Peyer's patch (tissue), 4 donors: ENCODE data around the gene NOL8. TPM values are rescaled to one million over a fixed set of nuclear protein-coding genes. Genes with fewer than 3 reads are reported as not detected.
A peak's percentile ranks its signal among the peaks of the same experiment; 100 is the strongest.

ENCODE experiments used
- DNase-seq, 3 donors: peaks; one replicate each; pipeline ENCODE4 v3.0.0-alpha.2; 2017 to 2019
- H3K27ac ChIP-seq, 4 donors: fragments of 200-600 bp; sonication (generic); one replicate each; pipeline ENCODE4 v1.5.1; 2016 to 2019
- H3K27me3 ChIP-seq, 2 donors: fragments of 200-600 bp; sonication (generic); one replicate each; pipeline ENCODE4 v1.5.1; 2019
- H3K36me3 ChIP-seq, 3 donors: fragments of 200-600 bp; sonication (generic); one replicate each; pipeline ENCODE4 v1.5.1; 2016 to 2019
- H3K4me1 ChIP-seq, 4 donors: fragments of 200-600 bp; sonication (generic); one replicate each; pipeline ENCODE4 v1.5.1; 2016 to 2019
- H3K4me3 ChIP-seq, 4 donors: fragments of 200-600 bp; sonication (generic); 1 replicate in 3 of 4; 2 replicates in 1 of 4; pipeline ENCODE4 v1.5.1; 2016 to 2019; ENCODE audit warnings: mild to moderate bottlenecking in 1 of 4
- H3K9me3 ChIP-seq, 4 donors: fragments of 200-600 bp; sonication (generic); one replicate each; pipeline ENCODE4 v1.5.1; 2016 to 2019; ENCODE audit warnings: mild to moderate bottlenecking in 1 of 4
- CTCF ChIP-seq, 6 experiments: fragments of 450-650 bp in 4 of 6; fragments of 200-600 bp in 2 of 6; sonication (generic) in 1 of 6; IDR thresholded peaks; one replicate each; pipeline ENCODE4 v1.5.1; 2017 to 2019; ENCODE audit warnings: antibody characterized with exemption in 6 of 6, mild to moderate bottlenecking in 3 of 6, moderate library complexity in 1 of 6
- POLR2A ChIP-seq, 2 donors: fragments of 450-650 bp; IDR thresholded peaks; one replicate each; pipeline ENCODE4 v1.5.1; 2017; ENCODE audit warnings: antibody characterized with exemption in 2 of 2, mild to moderate bottlenecking in 2 of 2, moderate library complexity in 2 of 2
- total RNA-seq, 4 donors: library from RNA; depleted of rRNA; stranded (reverse); fragments of >200 nt; gene quantifications; one replicate each; pipeline ENCODE4 v1.1.0, GENCODE V29; 2016

The NOL8 gene
- total RNA-seq, 4 donors from 2014 or later = 25.8 to 94.1 (median 31.3) TPM

- H3K27me3 ChIP-seq = no peaks in the 10 kb centered on the region
- no peaks in the 10 kb centered on the region for H3K9me3 ChIP-seq
- peak overlapping the region; percentile 89 to 96 (median 93) for H3K27ac ChIP-seq
- H3K36me3 ChIP-seq = peaks cover 0 to 28% (median 0%) of the 10 kb centered on the region in 3 donors
- peak overlapping the region; percentile 68 to 84 (median 81) for H3K4me3 ChIP-seq
- peaks cover 0 to 20% (median 12%) of the 10 kb centered on the region in 4 donors for H3K4me1 ChIP-seq
- DNase-seq = no peak
- TF ChIP-seq CTCF (IDR thresholded peaks at IDR 0.05) = no peak
- TF ChIP-seq POLR2A (IDR thresholded peaks at IDR 0.05) = no peak
Observed at GRCh38 chr9:92324889-92325268, 271 bp downstream of the NOL8 start.

GRCh38 chr9:92324431-92324830, 719 bp downstream of the NOL8 start:
- Histone ChIP-seq H3K4me1 (peaks cover 0 to 20% (median 12%) of the 10 kb centered on the region in 4 donors), H3K36me3 (peaks cover 0 to 32% (median 0%) of the 10 kb centered on the region in 3 donors), H3K27ac (peak overlapping the region in 1 of 4 donors; percentile 96), H3K9me3 (no peaks in the 10 kb centered on the region), H3K4me3 (peak overlapping the region; percentile 68 to 84 (median 81)), H3K27me3 (no peaks in the 10 kb centered on the region)
- DNase-seq = no peak
- TF ChIP-seq POLR2A (IDR thresholded peaks at IDR 0.05) = no peak
- TF ChIP-seq CTCF (IDR thresholded peaks at IDR 0.05) = no peak

- peaks cover 0 to 59% (median 0%) of the 10 kb centered on the region in 3 donors for H3K36me3 ChIP-seq
- TF ChIP-seq CTCF (IDR thresholded peaks at IDR 0.05) (no peak), POLR2A (IDR thresholded peaks at IDR 0.05) (no peak)
Observed at GRCh38 chr9:92315456-92315855, 9.7 kb downstream of the NOL8 start.

GRCh38 chr9:92313624-92314012, 11.5 kb downstream of the NOL8 start:
- Histone ChIP-seq H3K36me3 (peaks cover 0 to 59% (median 2%) of the 10 kb centered on the region in 3 donors), H3K27me3 (no peaks in the 10 kb centered on the region), H3K4me1 (no peaks in the 10 kb centered on the region), H3K27ac (no peak overlapping the region), H3K9me3 (no peaks in the 10 kb centered on the region), H3K4me3 (no peak overlapping the region)
- DNase-seq = no peak
- TF ChIP-seq POLR2A (IDR thresholded peaks at IDR 0.05) = no peak
- TF ChIP-seq CTCF (IDR thresholded peaks at IDR 0.05) = no peak

More at GRCh38 chr9:92315456-92315855, 9.7 kb downstream of the NOL8 start:
- Histone ChIP-seq H3K27me3 (no peaks in the 10 kb centered on the region), H3K27ac (no peak overlapping the region), H3K4me3 (no peak overlapping the region), H3K9me3 (no peaks in the 10 kb centered on the region), H3K4me1 (no peaks in the 10 kb centered on the region)
- no peak for DNase-seq

- TF ChIP-seq CTCF (IDR thresholded peaks at IDR 0.05) (no peak), POLR2A (IDR thresholded peaks at IDR 0.05) (no peak)
- Histone ChIP-seq H3K4me1 (no peaks in the 10 kb centered on the region), H3K9me3 (no peaks in the 10 kb centered on the region), H3K27ac (no peak overlapping the region), H3K36me3 (peaks cover 0 to 59% (median 3%) of the 10 kb centered on the region in 3 donors), H3K27me3 (no peaks in the 10 kb centered on the region), H3K4me3 (no peak overlapping the region)
- DNase-seq = no peak
Observed at GRCh38 chr9:92312887-92313623, 12.1 kb downstream of the NOL8 start.
